ENCODE results near the gene GAST. TPM values are rescaled to one million over a fixed set of nuclear protein-coding genes. Genes with fewer than 3 reads are reported as not detected.

The GAST gene
- total and polyA plus RNA-seq, 2 of the 4 experiments (the other 2 are of a cell fraction): not detected

DNA sequence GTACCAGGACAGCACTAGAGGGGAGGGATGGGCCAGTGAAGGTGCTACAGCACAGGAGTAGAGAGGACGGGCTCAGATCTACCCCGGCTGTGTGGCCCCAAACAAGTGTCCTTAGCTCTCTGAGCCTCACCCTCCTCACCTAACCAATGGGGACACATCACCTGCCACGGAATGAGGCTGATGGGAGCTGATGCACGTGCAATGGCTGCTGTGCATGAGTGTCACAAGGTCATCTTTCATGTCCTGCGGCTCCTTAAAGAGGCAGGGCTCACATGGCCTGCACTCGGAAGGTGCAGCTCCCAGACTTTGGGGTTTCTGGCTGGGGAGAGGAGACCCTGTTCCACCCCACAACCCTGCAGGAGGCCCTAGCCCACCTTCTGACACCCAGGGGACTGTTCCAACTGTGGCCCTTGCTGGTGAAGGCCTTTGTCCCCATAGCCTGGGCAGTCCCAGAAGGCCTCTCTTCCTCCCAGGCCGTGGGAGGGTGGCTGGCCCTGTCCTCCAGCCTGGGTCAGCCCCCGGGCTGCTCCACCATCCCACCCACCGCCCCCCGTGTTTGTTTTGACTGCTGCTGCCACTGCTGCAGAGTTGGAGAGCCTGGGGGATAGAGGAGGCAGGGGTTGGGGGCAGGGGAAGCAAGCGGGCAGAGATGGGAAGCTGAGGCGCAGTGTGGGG, 11.8 kb downstream of the GAST start:
- intact Hi-C loops (cut with micrococcal nuclease): no loop called here

More for the DNA sequence above, 11.8 kb downstream of the GAST start:
- no peaks in the 10 kb centered on the region for H3K36me3 ChIP-seq (ENCODE audit: control insufficient read depth, insufficient read depth, low read length)
- no peak overlapping the region for H3K9ac ChIP-seq (ENCODE audit: low read depth, low read length)
- H2BK15ac ChIP-seq (ENCODE audit: low read depth, low read length): no peak overlapping the region
- dilution Hi-C loops (cut with HindIII; ENCODE audit: low sequenced_read_pairs, unreplicated experiment) (no loop called here), in situ Hi-C loops (cut with MboI; ENCODE audit: low sequenced_read_pairs) (no loop called here)
- no peak overlapping the region for H3K4ac ChIP-seq (ENCODE audit: low read depth, low read length)
- no peak overlapping the region for H2BK20ac ChIP-seq (ENCODE audit: low read depth, low read length)
- ChIA-PET CTCF (interaction anchor here (1.0 kb wide), 1 partner anchor 34 kb away, joined by 3 read pairs; no protein-coding TSS in a partner anchor), POLR2A (ENCODE audit: unreplicated experiment) (no interaction called here)
- DNase-seq (no peak), ATAC-seq (ENCODE audit: low read depth) (no peak)
- no peaks in the 10 kb centered on the region for H3K9me3 ChIP-seq (ENCODE audit: control insufficient read depth, insufficient read depth, low read length)
- H2BK5ac ChIP-seq (ENCODE audit: low read depth, low read length, poor library complexity, severe bottlenecking): no peak overlapping the region
- no peaks in the 10 kb centered on the region for H3K4me1 ChIP-seq (ENCODE audit: control insufficient read depth, insufficient read depth, low read length)
- no peak overlapping the region for H2AK9ac ChIP-seq (replicated peaks; ENCODE audit: low read depth, low read length, poor library complexity)
- H3K4me2 ChIP-seq (ENCODE audit: low read depth, low read length): no peak overlapping the region
- WGBS, 2 experiments (ENCODE audit: extremely low coverage in 2 of 2, insufficient read length in 1 of 2): 60% methylated on average over 1 of the region's 12 CpGs; no CpG with 5 or more reads in 1 of the 2 experiments
- no peak overlapping the region for H2BK120ac ChIP-seq (ENCODE audit: low read depth, low read length)
- H4K20me1 ChIP-seq (ENCODE audit: insufficient read depth, low read length): no peaks in the 10 kb centered on the region
- no peak overlapping the region for H4K5ac ChIP-seq (ENCODE audit: low read depth, low read length)
- H3K4me3 ChIP-seq (ENCODE audit: insufficient read depth, low read depth, low read length): no peak overlapping the region
- no peak for TF ChIP-seq RAD21 (IDR thresholded peaks at IDR 0.05; ENCODE audit: low read length)
- no peak for TF ChIP-seq BHLHE40 (IDR thresholded peaks at IDR 0.05; ENCODE audit: low read depth, low read length)
- no peak for TF ChIP-seq MAZ (IDR thresholded peaks at IDR 0.05; ENCODE audit: borderline replicate concordance, low read depth, low read length)
- TF ChIP-seq, protein P1, sequence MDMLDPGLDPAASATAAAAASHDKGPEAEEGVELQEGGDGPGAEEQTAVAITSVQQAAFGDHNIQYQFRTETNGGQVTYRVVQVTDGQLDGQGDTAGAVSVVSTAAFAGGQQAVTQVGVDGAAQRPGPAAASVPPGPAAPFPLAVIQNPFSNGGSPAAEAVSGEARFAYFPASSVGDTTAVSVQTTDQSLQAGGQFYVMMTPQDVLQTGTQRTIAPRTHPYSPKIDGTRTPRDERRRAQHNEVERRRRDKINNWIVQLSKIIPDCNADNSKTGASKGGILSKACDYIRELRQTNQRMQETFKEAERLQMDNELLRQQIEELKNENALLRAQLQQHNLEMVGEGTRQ (IDR thresholded peaks at IDR 0.05; ENCODE audit: low read depth, low read length): no peak
- TF ChIP-seq CEBPB (IDR thresholded peaks at IDR 0.05; ENCODE audit: low read depth, low read length): no peak
- TF ChIP-seq FOS (IDR thresholded peaks at IDR 0.05; ENCODE audit: low read depth, low read length): no peak
- no peak for TF ChIP-seq MXI1 (IDR thresholded peaks at IDR 0.05; ENCODE audit: borderline replicate concordance, low read depth, low read length)
- TF ChIP-seq RCOR1 (IDR thresholded peaks at IDR 0.05; ENCODE audit: insufficient replicate concordance, low read length): no peak
- no peak for TF ChIP-seq POLR2A (IDR thresholded peaks at IDR 0.05; ENCODE audit: low read depth, low read length)
- no peak for TF ChIP-seq RFX5 (IDR thresholded peaks at IDR 0.05; ENCODE audit: low read depth, low read length)
- TF ChIP-seq SMC3 (IDR thresholded peaks at IDR 0.05; ENCODE audit: low read depth, low read length): no peak
- TF ChIP-seq, protein P2, sequence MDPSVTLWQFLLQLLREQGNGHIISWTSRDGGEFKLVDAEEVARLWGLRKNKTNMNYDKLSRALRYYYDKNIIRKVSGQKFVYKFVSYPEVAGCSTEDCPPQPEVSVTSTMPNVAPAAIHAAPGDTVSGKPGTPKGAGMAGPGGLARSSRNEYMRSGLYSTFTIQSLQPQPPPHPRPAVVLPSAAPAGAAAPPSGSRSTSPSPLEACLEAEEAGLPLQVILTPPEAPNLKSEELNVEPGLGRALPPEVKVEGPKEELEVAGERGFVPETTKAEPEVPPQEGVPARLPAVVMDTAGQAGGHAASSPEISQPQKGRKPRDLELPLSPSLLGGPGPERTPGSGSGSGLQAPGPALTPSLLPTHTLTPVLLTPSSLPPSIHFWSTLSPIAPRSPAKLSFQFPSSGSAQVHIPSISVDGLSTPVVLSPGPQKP (IDR thresholded peaks at IDR 0.05; ENCODE audit: borderline replicate concordance, low read depth, low read length): no peak
- no peak for TF ChIP-seq CHD1 (IDR thresholded peaks at IDR 0.05; ENCODE audit: low read depth, low read length)
- TF ChIP-seq MAFK (IDR thresholded peaks at IDR 0.05; ENCODE audit: low read depth, low read length): no peak
- TF ChIP-seq NFE2L2 (IDR thresholded peaks at IDR 0.05; ENCODE audit: low read depth, low read length): no peak
- TF ChIP-seq, protein P3, sequence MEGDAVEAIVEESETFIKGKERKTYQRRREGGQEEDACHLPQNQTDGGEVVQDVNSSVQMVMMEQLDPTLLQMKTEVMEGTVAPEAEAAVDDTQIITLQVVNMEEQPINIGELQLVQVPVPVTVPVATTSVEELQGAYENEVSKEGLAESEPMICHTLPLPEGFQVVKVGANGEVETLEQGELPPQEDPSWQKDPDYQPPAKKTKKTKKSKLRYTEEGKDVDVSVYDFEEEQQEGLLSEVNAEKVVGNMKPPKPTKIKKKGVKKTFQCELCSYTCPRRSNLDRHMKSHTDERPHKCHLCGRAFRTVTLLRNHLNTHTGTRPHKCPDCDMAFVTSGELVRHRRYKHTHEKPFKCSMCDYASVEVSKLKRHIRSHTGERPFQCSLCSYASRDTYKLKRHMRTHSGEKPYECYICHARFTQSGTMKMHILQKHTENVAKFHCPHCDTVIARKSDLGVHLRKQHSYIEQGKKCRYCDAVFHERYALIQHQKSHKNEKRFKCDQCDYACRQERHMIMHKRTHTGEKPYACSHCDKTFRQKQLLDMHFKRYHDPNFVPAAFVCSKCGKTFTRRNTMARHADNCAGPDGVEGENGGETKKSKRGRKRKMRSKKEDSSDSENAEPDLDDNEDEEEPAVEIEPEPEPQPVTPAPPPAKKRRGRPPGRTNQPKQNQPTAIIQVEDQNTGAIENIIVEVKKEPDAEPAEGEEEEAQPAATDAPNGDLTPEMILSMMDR (conservative IDR thresholded peaks at IDR 0.05; ENCODE audit: low read depth, low read length): no peak
- no peaks in the 10 kb centered on the region for H3K79me1 ChIP-seq (ENCODE audit: low read depth in 1 of 2, low read length in 2 of 2)
- H3K23ac ChIP-seq (ENCODE audit: low read depth, low read length): no peak overlapping the region
- no TSS peak for BruUV-seq (replicated peaks)
- H3K27me3 ChIP-seq (ENCODE audit: control insufficient read depth, insufficient read depth, low read length): peaks cover 13% of the 10 kb centered on the region
- no peak overlapping the region for H3K18ac ChIP-seq (ENCODE audit: low read depth, low read length)
- H2AK5ac ChIP-seq (ENCODE audit: low read depth, low read length): no peak overlapping the region
- H4K91ac ChIP-seq (ENCODE audit: insufficient read depth, low read depth, low read length): no peak overlapping the region
- no peak overlapping the region for H3K56ac ChIP-seq (ENCODE audit: extremely low read depth, insufficient read depth, low read length)
- H3K14ac ChIP-seq (replicated peaks; ENCODE audit: low read depth, low read length): no peak overlapping the region
- no peak overlapping the region for H3K27ac ChIP-seq (ENCODE audit: insufficient read depth, low read length)
- H3K9me1 ChIP-seq (ENCODE audit: insufficient read depth, low read length): no peaks in the 10 kb centered on the region
- no peak overlapping the region for H2AFZ ChIP-seq (replicated peaks; ENCODE audit: low read length, poor library complexity)
- H4K8ac ChIP-seq (ENCODE audit: low read depth in 2 of 2, low read length in 2 of 2): no peak overlapping the region
